Measurements from ENCODE around the gene TFDP2.

The TFDP2 gene

GRCh38 chr3:142029791-142030190 lies 119.6 kb downstream of the TFDP2 start:
- no peaks in the 10 kb centered on the region for H3K4me1 ChIP-seq (ENCODE audit: control insufficient read depth in 1 of 2, insufficient read depth in 2 of 2, low read length in 2 of 2)
- H3K36me3 ChIP-seq (ENCODE audit: control insufficient read depth in 1 of 2, insufficient read depth in 2 of 2, low read length in 2 of 2), result no peaks in the 10 kb centered on the region
- H2BK5ac ChIP-seq (ENCODE audit: low read depth, low read length, poor library complexity), result no peak overlapping the region
- H3K4ac ChIP-seq (ENCODE audit: low read depth, low read length), result no peak overlapping the region
- H3K18ac ChIP-seq (ENCODE audit: low read length), result no peak overlapping the region
- no peak overlapping the region for H4K91ac ChIP-seq (ENCODE audit: low read depth, low read length)
- no peak overlapping the region for H4K12ac ChIP-seq (ENCODE audit: low read depth, low read length)
- H3K23ac ChIP-seq (ENCODE audit: low read length), result no peak overlapping the region
- H2BK12ac ChIP-seq (ENCODE audit: low read length), result no peak overlapping the region
- H3K79me1 ChIP-seq (ENCODE audit: low read length), result no peaks in the 10 kb centered on the region
- DNase-seq, result peak in 1 of 2 donors; percentile 28
- no peaks in the 10 kb centered on the region for H3K27me3 ChIP-seq (ENCODE audit: insufficient read depth, low read length)
- WGBS (ENCODE audit: extremely low coverage, insufficient coverage, insufficient read length), result no CpG with 5 or more reads among the region's 5 CpGs
- no peak overlapping the region for H2AK5ac ChIP-seq (ENCODE audit: low read length)
- no peak overlapping the region for H3K4me3 ChIP-seq (ENCODE audit: low read depth, low read length)
- H3K9ac ChIP-seq (ENCODE audit: low read length), result no peak overlapping the region
- H2AFZ ChIP-seq (ENCODE audit: insufficient read depth, low read length, poor library complexity), result no peak overlapping the region
- H3K14ac ChIP-seq (ENCODE audit: low read length), result no peak overlapping the region
- no peak overlapping the region for H4K8ac ChIP-seq (ENCODE audit: low read depth, low read length)
- no peak overlapping the region for H3K27ac ChIP-seq (ENCODE audit: low read depth, low read length)
- H3K9me3 ChIP-seq (ENCODE audit: insufficient read depth, low read depth, low read length), result no peaks in the 10 kb centered on the region
- no peaks in the 10 kb centered on the region for H3K79me2 ChIP-seq (ENCODE audit: control insufficient read depth, insufficient read depth, low read length, poor library complexity)
- H3K4me2 ChIP-seq (ENCODE audit: low read length), result no peak overlapping the region
- H2BK120ac ChIP-seq (ENCODE audit: insufficient read depth, low read length, poor library complexity), result no peak overlapping the region

GRCh38 chr3:142029052-142029642 lies 120.2 kb downstream of the TFDP2 start:
- Histone ChIP-seq H3K18ac (ENCODE audit: low read length) (no peak overlapping the region), H3K9me3 (ENCODE audit: insufficient read depth, low read depth, low read length) (no peaks in the 10 kb centered on the region), H3K4me3 (ENCODE audit: low read depth, low read length) (no peak overlapping the region), H3K9ac (ENCODE audit: low read length) (no peak overlapping the region), H4K12ac (ENCODE audit: low read depth, low read length) (no peak overlapping the region), H4K8ac (ENCODE audit: low read depth, low read length) (no peak overlapping the region), H3K79me1 (ENCODE audit: low read length) (no peaks in the 10 kb centered on the region), H4K91ac (ENCODE audit: low read depth, low read length) (no peak overlapping the region), H2BK12ac (ENCODE audit: low read length) (no peak overlapping the region), H2BK120ac (ENCODE audit: insufficient read depth, low read length, poor library complexity) (no peak overlapping the region), H2AFZ (ENCODE audit: insufficient read depth, low read length, poor library complexity) (no peak overlapping the region), H3K27me3 (ENCODE audit: insufficient read depth, low read length) (no peaks in the 10 kb centered on the region), H3K79me2 (ENCODE audit: control insufficient read depth, insufficient read depth, low read length, poor library complexity) (no peaks in the 10 kb centered on the region), H3K14ac (ENCODE audit: low read length) (no peak overlapping the region), H3K4me2 (ENCODE audit: low read length) (no peak overlapping the region), H2AK5ac (ENCODE audit: low read length) (no peak overlapping the region), H2BK5ac (ENCODE audit: low read depth, low read length, poor library complexity) (no peak overlapping the region), H3K4ac (ENCODE audit: low read depth, low read length) (no peak overlapping the region), H3K36me3 (ENCODE audit: control insufficient read depth in 1 of 2, insufficient read depth in 2 of 2, low read length in 2 of 2) (no peaks in the 10 kb centered on the region), H3K23ac (ENCODE audit: low read length) (no peak overlapping the region), H3K4me1 (ENCODE audit: control insufficient read depth in 1 of 2, insufficient read depth in 2 of 2, low read length in 2 of 2) (no peaks in the 10 kb centered on the region), H3K27ac (ENCODE audit: low read depth, low read length) (no peak overlapping the region)
- no CpG with 5 or more reads among the region's 3 CpGs for WGBS (ENCODE audit: extremely low coverage, insufficient coverage, insufficient read length)
- no peak for DNase-seq

- no peak overlapping the region for H3K23ac ChIP-seq (ENCODE audit: low read length)
- H2AK5ac ChIP-seq (ENCODE audit: low read length), result no peak overlapping the region
- H2BK5ac ChIP-seq (ENCODE audit: low read depth, low read length, poor library complexity), result no peak overlapping the region
- H2BK12ac ChIP-seq (ENCODE audit: low read length), result no peak overlapping the region
- no peaks in the 10 kb centered on the region for H3K27me3 ChIP-seq (ENCODE audit: insufficient read depth, low read length)
- no peak overlapping the region for H3K4ac ChIP-seq (ENCODE audit: low read depth, low read length)
- no peak overlapping the region for H3K27ac ChIP-seq (ENCODE audit: low read depth, low read length)
- no peak overlapping the region for H4K91ac ChIP-seq (ENCODE audit: low read depth, low read length)
- H3K4me3 ChIP-seq (ENCODE audit: low read depth, low read length), result no peak overlapping the region
- H3K18ac ChIP-seq (ENCODE audit: low read length), result no peak overlapping the region
- H3K79me2 ChIP-seq (ENCODE audit: control insufficient read depth, insufficient read depth, low read length, poor library complexity), result no peaks in the 10 kb centered on the region
- H3K4me1 ChIP-seq (ENCODE audit: control insufficient read depth in 1 of 2, insufficient read depth in 2 of 2, low read length in 2 of 2), result no peaks in the 10 kb centered on the region
- no peaks in the 10 kb centered on the region for H3K36me3 ChIP-seq (ENCODE audit: control insufficient read depth in 1 of 2, insufficient read depth in 2 of 2, low read length in 2 of 2)
- H2AFZ ChIP-seq (ENCODE audit: insufficient read depth, low read length, poor library complexity), result no peak overlapping the region
- H2BK120ac ChIP-seq (ENCODE audit: insufficient read depth, low read length, poor library complexity), result no peak overlapping the region
- H3K4me2 ChIP-seq (ENCODE audit: low read length), result peak overlapping the region; percentile 73
- no peaks in the 10 kb centered on the region for H3K79me1 ChIP-seq (ENCODE audit: low read length)
- WGBS (ENCODE audit: extremely low coverage, insufficient coverage, insufficient read length), result no CpG with 5 or more reads among the region's 4 CpGs
- peak; percentile 22 to 86 for DNase-seq
- no peak overlapping the region for H4K12ac ChIP-seq (ENCODE audit: low read depth, low read length)
- H3K9ac ChIP-seq (ENCODE audit: low read length), result no peak overlapping the region
- H3K9me3 ChIP-seq (ENCODE audit: insufficient read depth, low read depth, low read length), result no peaks in the 10 kb centered on the region
- H4K8ac ChIP-seq (ENCODE audit: low read depth, low read length), result no peak overlapping the region
- no peak overlapping the region for H3K14ac ChIP-seq (ENCODE audit: low read length)
Measured at GRCh38 chr3:142028243-142028777, 121.0 kb downstream of the TFDP2 start.

GRCh38 chr3:142027735-142028134 lies 121.6 kb downstream of the TFDP2 start:
- Histone ChIP-seq H3K4ac (ENCODE audit: low read depth, low read length) (no peak overlapping the region), H3K79me2 (ENCODE audit: control insufficient read depth, insufficient read depth, low read length, poor library complexity) (no peaks in the 10 kb centered on the region), H3K23ac (ENCODE audit: low read length) (no peak overlapping the region), H3K4me2 (ENCODE audit: low read length) (peak overlapping the region; percentile 66), H2BK5ac (ENCODE audit: low read depth, low read length, poor library complexity) (no peak overlapping the region), H3K36me3 (ENCODE audit: control insufficient read depth in 1 of 2, insufficient read depth in 2 of 2, low read length in 2 of 2) (no peaks in the 10 kb centered on the region), H3K9ac (ENCODE audit: low read length) (no peak overlapping the region), H3K14ac (ENCODE audit: low read length) (no peak overlapping the region), H3K4me3 (ENCODE audit: low read depth, low read length) (no peak overlapping the region), H2BK12ac (ENCODE audit: low read length) (no peak overlapping the region), H2AFZ (ENCODE audit: insufficient read depth, low read length, poor library complexity) (no peak overlapping the region), H4K8ac (ENCODE audit: low read depth, low read length) (peak overlapping the region; percentile 54), H3K18ac (ENCODE audit: low read length) (no peak overlapping the region), H4K91ac (ENCODE audit: low read depth, low read length) (no peak overlapping the region), H3K79me1 (ENCODE audit: low read length) (no peaks in the 10 kb centered on the region), H3K27ac (ENCODE audit: low read depth, low read length) (no peak overlapping the region), H4K12ac (ENCODE audit: low read depth, low read length) (no peak overlapping the region), H2BK120ac (ENCODE audit: insufficient read depth, low read length, poor library complexity) (no peak overlapping the region), H3K9me3 (ENCODE audit: insufficient read depth, low read depth, low read length) (no peaks in the 10 kb centered on the region), H3K4me1 (ENCODE audit: control insufficient read depth in 1 of 2, insufficient read depth in 2 of 2, low read length in 2 of 2) (no peaks in the 10 kb centered on the region), H2AK5ac (ENCODE audit: low read length) (no peak overlapping the region), H3K27me3 (ENCODE audit: insufficient read depth, low read length) (no peaks in the 10 kb centered on the region)
- DNase-seq, result peak; percentile 15 to 44
- WGBS (ENCODE audit: extremely low coverage, insufficient coverage, insufficient read length), result no CpG with 5 or more reads among the region's 2 CpGs
